GM23248 (cell line): Measurements from ENCODE around the gene KCNN4.

Experiments used
- EZH2 ChIP-seq: fragments of 200-600 bp; sonication (generic); IDR thresholded peaks from 2 replicates; pipeline ENCODE4 v1.6.1; 2018; ENCODE audit warnings: antibody characterized with exemption, mild to moderate bottlenecking; ENCODE audit not compliant: insufficient read depth, poor library complexity, severe bottlenecking
- EZH2phosphoT487 ChIP-seq: fragments of 200-600 bp; sonication (generic); IDR thresholded peaks from 2 replicates; pipeline ENCODE4 v1.6.1; 2018; ENCODE audit warnings: antibody characterized with exemption, moderate library complexity, mild to moderate bottlenecking, low read depth; ENCODE audit not compliant: insufficient read depth

DNA sequence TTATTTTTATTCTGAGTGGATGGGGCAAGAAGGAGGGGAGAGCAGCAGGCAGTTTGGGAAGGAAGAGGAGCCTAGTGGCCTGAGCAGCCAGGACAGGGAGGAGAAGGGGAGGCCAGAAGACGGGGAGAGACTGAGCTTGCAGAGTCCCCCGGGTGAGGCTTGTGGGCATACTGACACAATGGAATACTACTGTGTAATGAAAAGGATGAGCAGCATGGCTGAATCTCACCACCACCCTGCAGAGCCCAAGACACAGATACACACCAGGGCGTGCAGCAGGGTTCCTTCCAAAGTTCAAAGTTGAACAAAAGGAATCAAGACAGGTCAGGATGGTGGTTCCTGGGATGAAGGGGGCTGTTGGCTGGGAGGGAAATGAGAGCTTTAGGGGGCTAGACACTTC is 18.0 kb downstream of the KCNN4 start:
- TF ChIP-seq EZH2phosphoT487 (no peak), EZH2 (no peak)
